GM12878 (cell line): Measurements from ENCODE around the gene CBLB. TPM values are rescaled to one million over a fixed set of nuclear protein-coding genes. Genes with fewer than 3 reads are reported as not detected.

Experiments used
- ATAC-seq: fragments of 200-7000 bp; cut with Tn5 transposase; 3 replicates; pipeline ENCODE4 v1.9.1; 2020; ENCODE audit warnings: mild to moderate bottlenecking, moderate library complexity
- BruUV-seq: library from RNA; stranded (reverse); fragments of 400-500 nt; replicated peaks from 2 replicates; lab custom pipeline; 2021; lab: Mats Ljungman, UMichigan
- CTCF ChIA-PET: fragments of 300-600 bp; sonication (Branson Sonifier 250); formaldehyde crosslinking; extraction: SDS; loops from one replicate; lab custom pipeline; 2021; ENCODE audit warnings: inconsistent platforms; lab: Yijun Ruan, JAX
- POLR2A ChIA-PET: fragments of 350-600 bp; formaldehyde crosslinking; extraction: SDS; loops from one replicate; lab custom pipeline; 2021; ENCODE audit warnings: inconsistent platforms; lab: Charles Lee
- RAD21 ChIA-PET: fragments of 300-600 bp; sonication (Branson Sonifier 250); formaldehyde crosslinking; loops from one replicate; lab custom pipeline; 2023; ENCODE audit warnings: antibody characterized with exemption; ENCODE audit not compliant: unreplicated experiment; lab: Charles Lee
- SMC1A ChIA-PET: fragments of 300-600 bp; sonication (Branson Sonifier 250); formaldehyde crosslinking; loops from one replicate; lab custom pipeline; 2023; ENCODE audit not compliant: unreplicated experiment, uncharacterized antibody; lab: Charles Lee
- DNase-seq: peaks from one replicate; pipeline ENCODE4 v3.0.0-alpha.2; 2011; ENCODE audit warnings: low read depth, low spot score
- FAIRE-seq: peaks from 3 replicates; lab custom pipeline; 2011; peaks lifted over from hg19 to GRCh38; lab: Jason Lieb, UNC
- H2AFZ ChIP-seq: 2 replicates; pipeline ENCODE4 v1.6.0; 2011; ENCODE audit warnings: low read depth, low read length, control low read depth; ENCODE audit not compliant: control insufficient read depth
- H3K27ac ChIP-seq: 2 replicates; pipeline ENCODE4 v1.5.1; 2011; ENCODE audit warnings: control low read depth; ENCODE audit not compliant: control insufficient read depth, insufficient read depth
- H3K27me3 ChIP-seq, 2 experiments: replicated peaks in 1 of 2; 2 replicates each; pipeline versions ENCODE4 v1.6.0 to v1.6.1; 2011; ENCODE audit warnings: low read length in 1 of 2; ENCODE audit not compliant: control insufficient read depth in 2 of 2, insufficient read depth in 2 of 2
- H3K36me3 ChIP-seq, 2 experiments: 2 replicates each; pipeline ENCODE4 v1.5.1; 2011; ENCODE audit warnings: low read length in 1 of 2; ENCODE audit not compliant: control insufficient read depth in 2 of 2, insufficient read depth in 2 of 2
- H3K4me1 ChIP-seq: 2 replicates; pipeline ENCODE4 v1.6.1; 2011; ENCODE audit warnings: mild to moderate bottlenecking, low read length, moderate library complexity, mixed read lengths; ENCODE audit not compliant: control insufficient read depth, insufficient read depth
- H3K4me2 ChIP-seq: 2 replicates; pipeline ENCODE4 v1.6.0; 2011; ENCODE audit warnings: control low read depth; ENCODE audit not compliant: control insufficient read depth, insufficient read depth
- H3K4me3 ChIP-seq: fragments of 200-600 bp; sonication (generic); 2 replicates; pipeline ENCODE4 v1.5.1; 2016
- H3K79me2 ChIP-seq: 2 replicates; pipeline ENCODE4 v1.6.0; 2011; ENCODE audit warnings: low read length; ENCODE audit not compliant: control insufficient read depth, insufficient read depth
- H3K9ac ChIP-seq: 2 replicates; pipeline ENCODE4 v1.8.0; 2011; ENCODE audit warnings: low read length, control low read depth, mixed read lengths; ENCODE audit not compliant: control insufficient read depth, insufficient read depth
- H3K9me3 ChIP-seq: replicated peaks from 3 replicates; pipeline ENCODE4 v1.5.1; 2011; ENCODE audit warnings: mild to moderate bottlenecking, low read length; ENCODE audit not compliant: control insufficient read depth, insufficient read depth
- H4K20me1 ChIP-seq: 2 replicates; pipeline ENCODE4 v1.6.0; 2011; ENCODE audit not compliant: control insufficient read depth, insufficient read depth
- BMI1 ChIP-seq: fragments of 450-650 bp; IDR thresholded peaks from 2 replicates; pipeline ENCODE4 v1.6.1; 2016; ENCODE audit warnings: mild to moderate bottlenecking, moderate library complexity, borderline replicate concordance
- BRCA1 ChIP-seq: IDR thresholded peaks from 2 replicates; pipeline ENCODE4 v1.6.1; 2011; ENCODE audit warnings: low read depth, low read length, improper control_type of control experiment
- CEBPB ChIP-seq, 2 experiments: fragments of 150-350 bp in 1 of 2; IDR thresholded peaks; 2 replicates each; pipeline ENCODE4 v1.6.1; 2012 to 2014; ENCODE audit warnings: low read depth in 2 of 2, low read length in 2 of 2, borderline replicate concordance in 1 of 2, inconsistent platforms in 1 of 2
- CHD2 ChIP-seq: IDR thresholded peaks from 2 replicates; pipeline ENCODE4 v1.6.1; 2011; ENCODE audit warnings: low read depth, low read length, improper control_type of control experiment, borderline replicate concordance
- HDAC6 ChIP-seq: fragments of 200-600 bp; sonication (generic); IDR thresholded peaks from one replicate; pipeline ENCODE4 v1.8.0; 2017; ENCODE audit warnings: antibody characterized with exemption; ENCODE audit not compliant: unreplicated experiment
- KAT2A ChIP-seq: conservative IDR thresholded peaks from 2 replicates; pipeline ENCODE4 v1.6.1; 2011; ENCODE audit warnings: low read depth, low read length; ENCODE audit not compliant: control insufficient read depth
- LARP7 ChIP-seq: fragments of 450-650 bp; IDR thresholded peaks from 2 replicates; pipeline ENCODE4 v1.6.1; 2017; ENCODE audit warnings: mild to moderate bottlenecking
- POLR2AphosphoS2 ChIP-seq: IDR thresholded peaks from 2 replicates; pipeline ENCODE4 v1.6.1; 2011; ENCODE audit warnings: low read depth, mild to moderate bottlenecking, low read length, improper control_type of control experiment, moderate library complexity
- SRF ChIP-seq, 2 experiments: IDR thresholded peaks; 2 replicates each; pipeline ENCODE4 v1.6.1; 2011; ENCODE audit warnings: low read depth in 2 of 2, low read length in 2 of 2, mild to moderate bottlenecking in 1 of 2, moderate library complexity in 1 of 2
- TCF7 ChIP-seq: IDR thresholded peaks from 2 replicates; pipeline ENCODE4 v1.6.1; 2014; ENCODE audit warnings: antibody characterized with exemption, borderline replicate concordance
- WRNIP1 ChIP-seq: IDR thresholded peaks from 2 replicates; pipeline ENCODE4 v1.6.1; 2011; ENCODE audit warnings: low read depth, low read length, improper control_type of control experiment, borderline replicate concordance
- YY1 ChIP-seq: IDR thresholded peaks from 2 replicates; pipeline ENCODE4 v1.6.1; 2011; ENCODE audit warnings: low read depth, mild to moderate bottlenecking, low read length
- WGBS: methylation state at CpG from one replicate; pipeline ENCODE4 v1.1.6; 2016; ENCODE audit warnings: low lambda C conversion rate; ENCODE audit not compliant: insufficient replicate concordance, insufficient coverage; ENCODE audit errors: missing lambda C conversion rate; 5-methylcytosine and 5-hydroxymethylcytosine counted together
- in situ Hi-C: fragments of 300-500 bp; cut with MboI; formaldehyde crosslinking; loops from 9 replicates; pipeline ENCODE4 v1.14.3; 2018; ENCODE audit warnings: mixed read lengths
- intact Hi-C: fragments of 100-400 bp; cut with micrococcal nuclease; formaldehyde crosslinking; loops from one replicate; pipeline ENCODE4 v1.14.2; 2022; ENCODE audit not compliant: unreplicated experiment
- polyA plus RNA-seq, 11 experiments: library from polyadenylated mRNA; depleted of rRNA in 4 of 11; unstranded in 6 of 11; stranded (reverse) in 5 of 11; fragments of >200 nt; fragmentation: Nextera tagmentation in 4 of 11; fragmentation: Illumina TruSeq in 1 of 11; extraction: Ambion mirVana in 4 of 11; extraction: Trizol in 1 of 11; gene quantifications; 1 replicate in 1 of 11; 2 replicates in 10 of 11; pipeline versions ENCODE4 v1.2.1 to v1.2.3, GENCODE V29; 2011 to 2016; ENCODE audit warnings: inconsistent platforms in 2 of 11, missing spikeins in 2 of 11, low read depth in 1 of 11
- total RNA-seq, 4 experiments: library from RNA; depleted of rRNA in 3 of 4; stranded (reverse); fragments of >200 nt in 3 of 4; fragmentation: Illumina TruSeq in 1 of 4; extraction: Trizol in 1 of 4; gene quantifications; 2 replicates each; pipeline versions ENCODE4 v1.2.1 to v1.2.3, GENCODE V29; 2013 to 2021
- TF ChIP-seq, protein P1 (sequence below): fragments of 450-650 bp; IDR thresholded peaks from 2 replicates; pipeline ENCODE4 v1.6.1; 2016; ENCODE audit warnings: mild to moderate bottlenecking, moderate library complexity, borderline replicate concordance

Gene CBLB
- total and polyA plus RNA-seq, 10 of the 15 experiments (the other 5 are each of a cell fraction or from before 2014, with no cell fraction given) = 17.2 to 107 (median 41.9) TPM

DNA sequence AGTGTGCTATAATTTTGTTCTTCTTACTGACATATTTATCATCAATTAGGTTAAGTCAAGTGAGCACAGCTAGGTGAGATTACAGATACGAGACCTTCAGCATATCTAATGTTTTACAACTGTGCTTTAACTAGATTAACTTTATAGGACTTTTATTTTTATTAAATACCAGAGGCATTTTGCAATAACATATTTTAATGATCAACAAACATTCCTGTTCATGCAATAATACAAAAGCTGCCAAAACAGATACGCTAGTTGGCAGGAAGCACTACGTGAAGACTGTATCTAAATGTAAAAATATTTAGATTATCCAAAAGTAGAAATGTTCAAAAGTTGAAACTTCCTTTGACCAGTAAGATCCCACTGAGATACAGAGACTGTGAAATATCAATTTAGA, 139.1 kb downstream of the CBLB start:
- no peaks in the 10 kb centered on the region for H4K20me1 ChIP-seq
- H3K9ac ChIP-seq = no peak overlapping the region
- BruUV-seq = no TSS peak
- DNase-seq (no peak), FAIRE-seq (no peak), ATAC-seq (no peak)
- H3K27ac ChIP-seq = no peak overlapping the region
- RAD21 ChIA-PET = interaction anchor here (0.9 to 1.5 kb wide), 4 partner anchors 21 to 138 kb away, joined by 3 to 4 read pairs (median 3); no protein-coding TSS in a partner anchor
- H3K4me2 ChIP-seq = no peak overlapping the region
- SMC1A ChIA-PET = interaction anchor here (0.7 to 2.4 kb wide), 7 partner anchors 12 to 117 kb away, joined by 3 to 14 read pairs (median 3); no protein-coding TSS in a partner anchor
- no peaks in the 10 kb centered on the region for H3K79me2 ChIP-seq
- no peaks in the 10 kb centered on the region for H3K4me1 ChIP-seq
- H3K4me3 ChIP-seq = no peak overlapping the region
- POLR2A ChIA-PET = no interaction called here
- H3K9me3 ChIP-seq = peaks cover 1% of the 10 kb centered on the region
- CTCF ChIA-PET = interaction anchor here (0.6 kb wide), 1 partner anchor 37 kb away, joined by 4 read pairs; no protein-coding TSS in a partner anchor
- 96% methylated on average over 3 of the region's 3 CpGs for WGBS
- in situ Hi-C loops = no loop called here
- peaks cover 0 to 13% of the 10 kb centered on the region in 2 experiments; a peak in 1 of 4 replicates for H3K36me3 ChIP-seq
- no peaks in the 10 kb centered on the region for H3K27me3 ChIP-seq
- intact Hi-C loops = loop anchor here (10.0 kb wide), 1 partner anchor 135 kb away; the partner anchor contains the start of gene CBLB
- no peak for TF ChIP-seq TCF7
- no peak for TF ChIP-seq CEBPB (IDR thresholded peaks at IDR 0.05; ENCODE audit: borderline replicate concordance in 1 of 2, low read depth in 2 of 2, low read length in 2 of 2)
- no peak overlapping the region for H2AFZ ChIP-seq

DNA sequence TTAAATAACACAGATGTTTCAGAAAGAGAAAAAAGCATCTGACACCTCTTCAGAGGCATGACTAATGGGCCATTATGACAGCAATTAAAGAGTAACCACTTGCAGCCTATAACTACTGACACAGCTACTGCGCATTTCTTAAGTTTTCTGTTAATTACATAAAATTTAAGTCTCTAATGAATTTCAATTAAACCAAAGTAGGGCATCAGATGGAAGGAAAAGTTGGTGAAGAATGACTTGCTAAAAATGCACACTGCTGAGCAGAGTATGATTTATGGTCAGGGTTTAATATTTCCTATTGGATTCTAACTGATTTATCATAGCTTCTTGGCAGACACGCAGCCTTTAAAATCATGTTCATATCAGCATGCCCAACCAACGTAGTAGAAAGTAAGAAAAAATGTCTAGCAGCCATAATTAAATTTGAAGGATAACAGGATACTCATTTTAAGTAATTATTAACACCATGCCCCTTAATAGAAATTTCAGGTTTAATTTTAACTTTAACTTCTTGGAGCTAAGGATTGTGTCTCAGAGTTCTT, 140.0 kb downstream of the CBLB start:
- in situ Hi-C loops (no loop called here), intact Hi-C loops (loop anchor here (10.0 kb wide), 1 partner anchor 136 kb away; the partner anchor contains the start of gene CBLB)
- Histone ChIP-seq H4K20me1 (no peaks in the 10 kb centered on the region), H3K4me1 (0 out of 2 replicates have a peak, but pooled peaks cover 2% of the 10 kb centered on the region), H3K4me2 (no peak overlapping the region), H2AFZ (no peak overlapping the region), H3K27ac (no peak overlapping the region), H3K9ac (no peak overlapping the region), H3K9me3 (peaks cover 1% of the 10 kb centered on the region), H3K4me3 (no peak overlapping the region), H3K79me2 (no peaks in the 10 kb centered on the region), H3K27me3 (no peaks in the 10 kb centered on the region), H3K36me3 (peaks cover 0 to 13% of the 10 kb centered on the region in 2 experiments; a peak in 1 of 4 replicates)
- WGBS = 84% methylated on average over 3 of the region's 3 CpGs
- FAIRE-seq (no peak), ATAC-seq (no peak), DNase-seq (no peak)
- ChIA-PET RAD21 (interaction anchor here (0.9 to 1.5 kb wide), 2 partner anchors 22 to 109 kb away, joined by 3 read pairs; no protein-coding TSS in a partner anchor), SMC1A (interaction anchor here (0.6 to 2.4 kb wide), 5 partner anchors 18 to 134 kb away, joined by 3 to 14 read pairs (median 3); no protein-coding TSS in a partner anchor), CTCF (no interaction called here), POLR2A (no interaction called here)
- no TSS peak for BruUV-seq
- TF ChIP-seq BRCA1 = no peak
- TF ChIP-seq YY1 = no peak
- TF ChIP-seq CHD2 = no peak
- TF ChIP-seq WRNIP1 = no peak
- TF ChIP-seq KAT2A = no peak
- no peak for TF ChIP-seq SRF (IDR thresholded peaks at IDR 0.05; ENCODE audit: low read depth in 2 of 2, low read length in 2 of 2)
- TF ChIP-seq, protein P1, sequence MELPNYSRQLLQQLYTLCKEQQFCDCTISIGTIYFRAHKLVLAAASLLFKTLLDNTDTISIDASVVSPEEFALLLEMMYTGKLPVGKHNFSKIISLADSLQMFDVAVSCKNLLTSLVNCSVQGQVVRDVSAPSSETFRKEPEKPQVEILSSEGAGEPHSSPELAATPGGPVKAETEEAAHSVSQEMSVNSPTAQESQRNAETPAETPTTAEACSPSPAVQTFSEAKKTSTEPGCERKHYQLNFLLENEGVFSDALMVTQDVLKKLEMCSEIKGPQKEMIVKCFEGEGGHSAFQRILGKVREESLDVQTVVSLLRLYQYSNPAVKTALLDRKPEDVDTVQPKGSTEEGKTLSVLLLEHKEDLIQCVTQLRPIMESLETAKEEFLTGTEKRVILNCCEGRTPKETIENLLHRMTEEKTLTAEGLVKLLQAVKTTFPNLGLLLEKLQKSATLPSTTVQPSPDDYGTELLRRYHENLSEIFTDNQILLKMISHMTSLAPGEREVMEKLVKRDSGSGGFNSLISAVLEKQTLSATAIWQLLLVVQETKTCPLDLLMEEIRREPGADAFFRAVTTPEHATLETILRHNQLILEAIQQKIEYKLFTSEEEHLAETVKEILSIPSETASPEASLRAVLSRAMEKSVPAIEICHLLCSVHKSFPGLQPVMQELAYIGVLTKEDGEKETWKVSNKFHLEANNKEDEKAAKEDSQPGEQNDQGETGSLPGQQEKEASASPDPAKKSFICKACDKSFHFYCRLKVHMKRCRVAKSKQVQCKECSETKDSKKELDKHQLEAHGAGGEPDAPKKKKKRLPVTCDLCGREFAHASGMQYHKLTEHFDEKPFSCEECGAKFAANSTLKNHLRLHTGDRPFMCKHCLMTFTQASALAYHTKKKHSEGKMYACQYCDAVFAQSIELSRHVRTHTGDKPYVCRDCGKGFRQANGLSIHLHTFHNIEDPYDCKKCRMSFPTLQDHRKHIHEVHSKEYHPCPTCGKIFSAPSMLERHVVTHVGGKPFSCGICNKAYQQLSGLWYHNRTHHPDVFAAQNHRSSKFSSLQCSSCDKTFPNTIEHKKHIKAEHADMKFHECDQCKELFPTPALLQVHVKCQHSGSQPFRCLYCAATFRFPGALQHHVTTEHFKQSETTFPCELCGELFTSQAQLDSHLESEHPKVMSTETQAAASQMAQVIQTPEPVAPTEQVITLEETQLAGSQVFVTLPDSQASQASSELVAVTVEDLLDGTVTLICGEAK = no peak
- no peak for TF ChIP-seq POLR2AphosphoS2
- TF ChIP-seq LARP7 = no peak
- no peak for TF ChIP-seq HDAC6
- no peak for TF ChIP-seq BMI1
